Measurements from ENCODE around the gene RANBP3. TPM values are rescaled to one million over a fixed set of nuclear protein-coding genes. Genes with fewer than 3 reads are reported as not detected.
"Not testable (repeated sequence)": the region's sequence is repeated elsewhere in the genome, so short reads cannot be mapped to it uniquely, and the experiment has no call there.

RANBP3 gene
- total and polyA plus RNA-seq, 2 experiments from 2014 or later = 41.8 to 50.0 TPM

GRCh38 chr19:5987077-5987818 is 9.3 kb upstream of the RANBP3 start:
- 27 to 29% methylated on average over 17 of the region's 17 CpGs for WGBS, 2 experiments (ENCODE audit: low coverage in 1 of 2, low lambda C conversion rate in 2 of 2, missing lambda C conversion rate in 2 of 2)

GRCh38 chr19:5985837-5986236 is 7.9 kb upstream of the RANBP3 start:
- H3K9ac ChIP-seq; H3K4me3 ChIP-seq; H3K9me2 ChIP-seq (ENCODE audit: insufficient read depth); H3K36me3 ChIP-seq (ENCODE audit: low read depth); in situ Hi-C loops (cut with MboI); H3F3A ChIP-seq (ENCODE audit: insufficient read depth); H3K27me3 ChIP-seq (replicated peaks; ENCODE audit: insufficient read depth); H3K27ac ChIP-seq; H4K20me1 ChIP-seq (ENCODE audit: insufficient read depth); H3K4me2 ChIP-seq (ENCODE audit: unreplicated experiment); H3K9me3 ChIP-seq (ENCODE audit: low read depth); H3K79me2 ChIP-seq (ENCODE audit: insufficient read depth); DNase-seq; H2AFZ ChIP-seq: not testable (repeated sequence)
- WGBS, 2 experiments (ENCODE audit: low coverage in 1 of 2, low lambda C conversion rate in 2 of 2, missing lambda C conversion rate in 2 of 2) = 82 to 84% methylated on average over 5 of the region's 5 CpGs
- H3K4me1 ChIP-seq (ENCODE audit: insufficient read depth) = peaks cover 21% of the 10 kb centered on the region

More at GRCh38 chr19:5987077-5987818, 9.3 kb upstream of the RANBP3 start:
- H3K4me3 ChIP-seq = peak overlapping the region; percentile 57
- no peak for TF ChIP-seq EZH2phosphoT487 (IDR thresholded peaks at IDR 0.05; ENCODE audit: insufficient read depth, low read depth)
- no peak for TF ChIP-seq EZH2 (IDR thresholded peaks at IDR 0.05; ENCODE audit: insufficient read depth, poor library complexity, severe bottlenecking)
- H3K9me3 ChIP-seq (ENCODE audit: low read depth) = no peaks in the 10 kb centered on the region
- peak overlapping the region; percentile 80 for H2AFZ ChIP-seq
- H3K36me3 ChIP-seq (ENCODE audit: low read depth) = no peaks in the 10 kb centered on the region
- DNase-seq = peak; percentile 82
- no peak overlapping the region for H3K27ac ChIP-seq
- peaks cover 4% of the 10 kb centered on the region for H3F3A ChIP-seq (ENCODE audit: insufficient read depth)
- H3K27me3 ChIP-seq (replicated peaks; ENCODE audit: insufficient read depth) = no peaks in the 10 kb centered on the region
- H3K4me1 ChIP-seq (ENCODE audit: insufficient read depth) = peaks cover 21% of the 10 kb centered on the region
- in situ Hi-C loops (cut with MboI) = no loop called here
- no peaks in the 10 kb centered on the region for H3K79me2 ChIP-seq (ENCODE audit: insufficient read depth)
- H4K20me1 ChIP-seq (ENCODE audit: insufficient read depth) = no peaks in the 10 kb centered on the region
- peak overlapping the region; percentile 69 for H3K4me2 ChIP-seq (ENCODE audit: unreplicated experiment)
- H3K9me2 ChIP-seq (ENCODE audit: insufficient read depth) = no peaks in the 10 kb centered on the region
- peak overlapping the region; percentile 46 for H3K9ac ChIP-seq

GRCh38 chr19:5985098-5985783 is 7.3 kb upstream of the RANBP3 start:
- no peaks in the 10 kb centered on the region for H3K36me3 ChIP-seq (ENCODE audit: low read depth)
- 86 to 87% methylated on average over 12 of the region's 12 CpGs for WGBS, 2 experiments (ENCODE audit: low coverage in 1 of 2, low lambda C conversion rate in 2 of 2, missing lambda C conversion rate in 2 of 2)
- no peaks in the 10 kb centered on the region for H4K20me1 ChIP-seq (ENCODE audit: insufficient read depth)
- H3K79me2 ChIP-seq (ENCODE audit: insufficient read depth) = no peaks in the 10 kb centered on the region
- no peak for TF ChIP-seq EZH2 (IDR thresholded peaks at IDR 0.05; ENCODE audit: insufficient read depth, poor library complexity, severe bottlenecking)
- no peak for TF ChIP-seq EZH2phosphoT487 (IDR thresholded peaks at IDR 0.05; ENCODE audit: insufficient read depth, low read depth)
- no peak overlapping the region for H3K4me2 ChIP-seq (ENCODE audit: unreplicated experiment)
- H3F3A ChIP-seq (ENCODE audit: insufficient read depth) = peaks cover 4% of the 10 kb centered on the region
- DNase-seq = peak; percentile 67
- 0 out of 2 replicates have a peak overlapping the region, but pooled peaks have one; percentile 27 for H3K27ac ChIP-seq
- H3K9ac ChIP-seq = no peak overlapping the region
- H3K4me3 ChIP-seq = no peak overlapping the region
- H3K9me2 ChIP-seq (ENCODE audit: insufficient read depth) = no peaks in the 10 kb centered on the region
- peak overlapping the region; percentile 25; the same call in 1 of the 2 replicates for H2AFZ ChIP-seq
- no peaks in the 10 kb centered on the region for H3K9me3 ChIP-seq (ENCODE audit: low read depth)
- H3K4me1 ChIP-seq (ENCODE audit: insufficient read depth) = peaks cover 21% of the 10 kb centered on the region
- in situ Hi-C loops (cut with MboI) = no loop called here
- no peaks in the 10 kb centered on the region for H3K27me3 ChIP-seq (replicated peaks; ENCODE audit: insufficient read depth)

- Histone ChIP-seq H3K36me3 (ENCODE audit: low read depth) (no peaks in the 10 kb centered on the region), H3K27me3 (replicated peaks; ENCODE audit: insufficient read depth) (no peaks in the 10 kb centered on the region), H3K79me2 (ENCODE audit: insufficient read depth) (peaks cover 6% of the 10 kb centered on the region; the same call in 1 of the 2 replicates), H3F3A (ENCODE audit: insufficient read depth) (peaks cover 4% of the 10 kb centered on the region), H3K4me1 (ENCODE audit: insufficient read depth) (peaks cover 25% of the 10 kb centered on the region), H3K9ac (no peak overlapping the region), H3K4me2 (ENCODE audit: unreplicated experiment) (no peak overlapping the region), H3K4me3 (no peak overlapping the region), H3K27ac (no peak overlapping the region), H4K20me1 (ENCODE audit: insufficient read depth) (no peaks in the 10 kb centered on the region), H2AFZ (no peak overlapping the region), H3K9me2 (ENCODE audit: insufficient read depth) (no peaks in the 10 kb centered on the region), H3K9me3 (ENCODE audit: low read depth) (no peaks in the 10 kb centered on the region)
- no peak for TF ChIP-seq EZH2phosphoT487 (IDR thresholded peaks at IDR 0.05; ENCODE audit: insufficient read depth, low read depth)
- TF ChIP-seq EZH2 (IDR thresholded peaks at IDR 0.05; ENCODE audit: insufficient read depth, poor library complexity, severe bottlenecking) = no peak
- 86 to 92% methylated on average over 4 of the region's 4 CpGs for WGBS, 2 experiments (ENCODE audit: low coverage in 1 of 2, low lambda C conversion rate in 2 of 2, missing lambda C conversion rate in 2 of 2)
- DNase-seq = no peak
- in situ Hi-C loops (cut with MboI) = no loop called here
Measured at GRCh38 chr19:5984600-5984999, 6.7 kb upstream of the RANBP3 start.
